ENCODE data around the gene MUC13.

Gene MUC13

DNA sequence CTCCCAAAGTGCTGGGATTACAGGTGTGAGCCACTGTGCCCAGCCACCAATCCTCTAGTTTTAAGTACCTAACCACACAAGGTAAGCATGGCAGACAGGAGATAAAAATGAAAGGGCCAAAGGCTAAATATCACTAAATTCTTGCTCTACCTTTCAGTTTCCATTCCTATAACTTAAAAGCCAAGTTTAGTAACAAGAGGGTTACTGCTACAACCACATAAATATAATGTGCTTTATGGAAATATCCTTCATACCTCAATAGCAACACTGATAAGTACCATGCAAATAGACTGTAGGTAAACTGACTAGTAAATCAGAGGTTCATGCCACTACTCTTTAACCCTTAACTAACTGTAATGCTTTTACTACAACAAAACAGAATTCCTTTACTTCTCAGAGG is 38.7 kb upstream of the MUC13 start:
- TF ChIP-seq, protein P1, sequence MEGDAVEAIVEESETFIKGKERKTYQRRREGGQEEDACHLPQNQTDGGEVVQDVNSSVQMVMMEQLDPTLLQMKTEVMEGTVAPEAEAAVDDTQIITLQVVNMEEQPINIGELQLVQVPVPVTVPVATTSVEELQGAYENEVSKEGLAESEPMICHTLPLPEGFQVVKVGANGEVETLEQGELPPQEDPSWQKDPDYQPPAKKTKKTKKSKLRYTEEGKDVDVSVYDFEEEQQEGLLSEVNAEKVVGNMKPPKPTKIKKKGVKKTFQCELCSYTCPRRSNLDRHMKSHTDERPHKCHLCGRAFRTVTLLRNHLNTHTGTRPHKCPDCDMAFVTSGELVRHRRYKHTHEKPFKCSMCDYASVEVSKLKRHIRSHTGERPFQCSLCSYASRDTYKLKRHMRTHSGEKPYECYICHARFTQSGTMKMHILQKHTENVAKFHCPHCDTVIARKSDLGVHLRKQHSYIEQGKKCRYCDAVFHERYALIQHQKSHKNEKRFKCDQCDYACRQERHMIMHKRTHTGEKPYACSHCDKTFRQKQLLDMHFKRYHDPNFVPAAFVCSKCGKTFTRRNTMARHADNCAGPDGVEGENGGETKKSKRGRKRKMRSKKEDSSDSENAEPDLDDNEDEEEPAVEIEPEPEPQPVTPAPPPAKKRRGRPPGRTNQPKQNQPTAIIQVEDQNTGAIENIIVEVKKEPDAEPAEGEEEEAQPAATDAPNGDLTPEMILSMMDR (IDR thresholded peaks at IDR 0.05; ENCODE audit: control extremely low read depth, extremely low read depth, low read depth, missing control alignments), result no peak
- no peak for DNase-seq (ENCODE audit: extremely low spot score)
- ChIA-PET POLR2A (no interaction called here), CTCF (no interaction called here)

DNA sequence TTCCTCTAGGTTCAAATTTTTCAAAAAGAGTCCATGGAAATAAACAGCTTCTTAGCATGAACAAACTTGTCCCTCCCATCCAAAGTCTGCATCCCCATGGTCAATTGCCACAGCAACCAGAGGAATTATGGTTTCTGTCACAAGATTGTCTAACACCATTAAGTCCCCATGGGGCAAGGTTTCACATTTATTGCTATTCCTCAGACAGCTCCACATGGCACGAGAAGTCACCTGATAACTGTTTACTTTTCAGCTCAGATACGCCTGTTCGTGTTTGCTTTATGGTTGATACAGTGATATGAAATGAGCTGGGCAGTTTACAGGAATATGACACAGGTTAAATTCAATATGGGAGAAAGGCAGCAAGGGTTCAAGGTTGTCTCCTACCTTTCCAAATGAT is 37.9 kb upstream of the MUC13 start:
- POLR2A ChIA-PET, result no interaction called here
- TF ChIP-seq, protein P1 (IDR thresholded peaks at IDR 0.05; ENCODE audit: control extremely low read depth, extremely low read depth, low read depth, missing control alignments), result no peak
- no peak for DNase-seq (ENCODE audit: extremely low spot score)
- CTCF ChIA-PET, result interaction anchor here (0.7 to 1.4 kb wide), 4 partner anchors 8 to 613 kb away, joined by 3 read pairs; no protein-coding TSS in a partner anchor

DNA sequence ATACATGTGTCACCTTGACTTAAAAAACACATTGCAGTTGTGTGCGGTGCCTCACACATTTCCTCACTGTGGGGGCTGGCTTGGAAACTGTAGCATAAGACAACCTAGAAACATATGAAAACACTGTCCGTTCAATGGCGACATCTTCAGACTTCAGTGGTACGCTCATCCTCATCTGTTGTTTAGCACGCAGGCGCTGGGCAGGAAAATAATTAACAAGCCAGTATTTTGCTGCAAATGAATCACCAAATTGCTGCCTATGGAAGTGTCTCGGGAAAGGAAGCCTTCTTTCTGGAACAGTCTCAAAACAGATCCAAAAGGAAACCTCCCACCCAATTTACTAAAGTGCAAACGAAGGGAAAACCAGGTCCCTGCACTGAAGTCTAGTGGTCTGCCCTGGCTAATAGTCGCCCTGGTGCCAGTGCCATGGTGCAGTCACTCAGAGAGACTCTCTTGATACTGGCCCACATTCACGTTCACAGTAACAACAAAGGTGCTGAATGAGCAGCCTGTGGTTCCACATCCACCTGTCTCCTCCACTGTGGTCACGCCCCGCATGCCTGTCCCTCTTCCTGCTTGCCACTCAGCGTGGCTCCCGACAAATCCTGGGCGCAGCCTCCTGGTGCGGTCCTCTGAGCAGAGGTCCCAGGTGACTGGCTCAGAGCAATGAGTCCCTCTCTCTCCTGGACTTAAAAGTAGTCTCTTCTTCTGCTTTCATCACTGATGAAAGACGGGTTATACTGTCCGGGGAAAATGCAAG is 35.6 kb upstream of the MUC13 start:
- no peak for DNase-seq (ENCODE audit: extremely low spot score)
- ChIA-PET POLR2A (no interaction called here), CTCF (no interaction called here)
- TF ChIP-seq, protein P1 (IDR thresholded peaks at IDR 0.05; ENCODE audit: control extremely low read depth, extremely low read depth, low read depth, missing control alignments), result no peak

DNA sequence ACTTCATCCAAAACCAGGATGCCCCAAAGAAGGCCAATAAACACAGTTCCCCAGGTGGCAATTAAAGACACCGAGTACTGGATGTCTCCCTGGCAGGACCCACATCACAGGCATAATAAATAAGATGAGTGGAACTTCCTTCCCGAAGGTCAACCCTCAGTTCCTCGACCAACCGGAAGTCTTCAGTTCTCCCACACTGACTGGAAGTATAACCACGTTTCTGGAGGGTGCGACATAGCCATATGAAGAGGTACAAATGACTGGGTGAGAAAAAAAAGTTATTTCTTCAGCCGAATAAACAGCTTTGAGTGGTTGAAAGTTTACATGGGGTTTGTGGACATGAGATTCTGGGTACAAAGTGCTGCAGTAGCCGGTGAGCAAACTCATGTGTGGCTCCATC is 34.6 kb upstream of the MUC13 start:
- TF ChIP-seq, protein P1 (IDR thresholded peaks at IDR 0.05; ENCODE audit: control extremely low read depth, extremely low read depth, low read depth, missing control alignments), result no peak
- DNase-seq (ENCODE audit: extremely low spot score), result no peak
- ChIA-PET CTCF (interaction anchor here (1.6 kb wide), 1 partner anchor 14 kb away, joined by 4 read pairs; no protein-coding TSS in a partner anchor), POLR2A (no interaction called here)

DNA sequence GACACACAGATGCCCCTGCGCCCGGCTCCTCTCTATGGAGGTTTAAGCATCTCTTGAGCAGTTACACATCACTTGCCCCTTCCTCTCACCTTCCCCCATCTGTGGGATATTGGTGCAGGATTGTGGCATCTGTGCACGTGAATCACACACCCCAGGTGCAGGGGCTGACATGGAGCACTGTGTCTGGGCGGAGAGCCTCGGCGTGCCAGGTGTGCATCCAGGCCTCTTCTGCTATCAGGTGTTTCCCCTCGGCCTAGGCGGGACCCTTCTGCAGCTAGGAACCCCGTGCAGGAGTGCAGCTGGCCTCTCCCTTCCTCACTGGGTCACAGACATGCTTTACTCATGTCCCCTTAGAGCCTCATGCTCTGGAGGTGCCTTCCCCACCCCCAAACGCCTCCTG is 33.4 kb upstream of the MUC13 start:
- ChIA-PET POLR2A (no interaction called here), CTCF (interaction anchor here (1.3 to 1.6 kb wide), 2 partner anchors 15 to 67 kb away, joined by 3 to 4 read pairs; no protein-coding TSS in a partner anchor)
- TF ChIP-seq, protein P1 (IDR thresholded peaks at IDR 0.05; ENCODE audit: control extremely low read depth, extremely low read depth, low read depth, missing control alignments), result no peak
- no peak for DNase-seq (ENCODE audit: extremely low spot score)

DNA sequence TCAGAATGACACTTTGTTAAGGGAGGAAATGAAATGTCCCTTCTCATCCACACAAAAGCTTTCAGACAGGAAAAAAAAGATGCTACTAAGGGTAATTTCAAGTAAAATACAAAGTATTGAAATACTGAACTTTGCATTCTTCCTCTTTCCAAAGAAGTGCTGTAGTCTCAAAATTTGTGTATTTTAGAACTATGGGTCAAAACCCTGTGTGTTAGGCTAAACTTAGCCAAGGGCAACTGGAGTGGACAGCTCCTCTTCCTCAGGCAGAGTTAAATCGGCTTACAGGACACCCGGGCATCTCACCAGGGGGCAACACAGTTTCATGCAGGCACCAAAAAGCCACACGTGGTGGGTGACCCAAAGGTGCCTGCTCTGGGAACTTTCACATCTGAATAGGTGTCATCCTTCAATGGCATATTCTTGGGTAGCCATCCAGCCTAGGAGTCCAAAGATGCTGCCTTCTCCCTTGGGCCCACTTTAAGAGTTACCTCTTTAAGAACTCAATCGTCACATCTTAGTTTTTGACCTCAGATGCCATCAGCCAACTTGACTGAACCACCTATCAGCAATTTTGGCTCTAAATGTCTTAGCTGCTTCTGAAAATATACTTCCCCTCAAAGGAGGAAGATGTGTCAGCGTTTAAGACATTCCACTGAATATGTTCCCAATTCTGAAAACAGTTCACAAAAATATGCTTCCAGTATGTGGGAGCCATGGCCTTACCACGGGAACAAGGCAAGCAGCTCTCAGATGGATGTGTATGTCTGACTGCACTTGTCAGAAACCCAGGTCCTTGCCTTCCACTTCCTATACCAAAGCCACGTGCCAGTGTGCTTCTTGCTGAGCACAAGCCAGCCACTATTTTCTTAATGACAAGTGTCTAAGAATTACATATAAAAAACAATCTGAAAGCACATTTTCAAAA is 32.2 kb upstream of the MUC13 start:
- DNase-seq (ENCODE audit: extremely low spot score), result no peak
- ChIA-PET CTCF (no interaction called here), POLR2A (no interaction called here)
- TF ChIP-seq, protein P1 (IDR thresholded peaks at IDR 0.05; ENCODE audit: control extremely low read depth, extremely low read depth, low read depth, missing control alignments), result no peak

All from GM10248 (cell line).